DMS53 treated with DMSO at 0.1 percent for 48 hours (cell line): ENCODE results near the gene SMKR1.
"Not testable (repeated sequence)": the region's sequence is repeated elsewhere in the genome, so short reads cannot be mapped to it uniquely, and the experiment has no call there.

Experiments
- DNase-seq: peaks from one replicate; lab custom pipeline; 2025; ENCODE audit not compliant: unreplicated experiment; lab: John Stamatoyannopoulos, UW

SMKR1 gene

DNA sequence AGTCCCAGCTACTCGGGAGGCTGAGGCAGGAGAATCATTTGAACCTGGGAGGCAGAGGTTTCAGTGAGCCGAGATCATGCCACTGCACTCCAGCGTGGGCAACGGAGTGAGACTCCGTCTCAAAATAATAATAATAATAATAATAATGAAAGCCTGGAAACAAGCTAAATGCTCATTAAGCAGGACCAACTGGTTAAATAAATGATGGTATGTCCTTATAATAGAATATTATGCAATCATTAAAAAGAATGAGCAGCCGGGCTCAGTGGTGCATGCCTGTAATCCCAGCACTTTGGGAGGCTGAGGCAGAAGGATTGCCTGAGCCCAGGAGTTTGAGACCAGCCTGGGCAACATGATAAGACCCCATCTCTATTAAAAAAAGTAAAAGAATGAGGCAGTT lies 21.0 kb upstream of the SMKR1 start:
- DNase-seq = not testable (repeated sequence)

DNA sequence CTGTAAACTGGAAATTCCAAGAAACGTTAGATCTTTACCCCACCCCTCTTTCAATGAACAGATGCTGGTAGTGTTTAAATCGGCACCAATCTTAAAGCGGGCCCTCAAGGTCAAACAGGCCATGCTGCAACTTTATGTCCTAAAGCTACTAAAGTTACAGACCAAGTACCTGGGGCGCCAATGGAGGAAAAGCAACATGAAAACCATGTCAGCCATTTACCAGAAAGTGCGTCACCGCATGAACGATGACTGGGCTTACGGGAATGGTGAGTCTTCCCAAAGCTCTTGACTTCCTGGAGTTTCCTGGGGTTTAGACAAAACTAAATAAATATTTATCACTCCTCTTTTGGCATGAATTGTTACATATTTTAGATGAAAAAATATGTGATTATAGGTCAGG lies 19.6 kb upstream of the SMKR1 start:
- DNase-seq = no peak

DNA sequence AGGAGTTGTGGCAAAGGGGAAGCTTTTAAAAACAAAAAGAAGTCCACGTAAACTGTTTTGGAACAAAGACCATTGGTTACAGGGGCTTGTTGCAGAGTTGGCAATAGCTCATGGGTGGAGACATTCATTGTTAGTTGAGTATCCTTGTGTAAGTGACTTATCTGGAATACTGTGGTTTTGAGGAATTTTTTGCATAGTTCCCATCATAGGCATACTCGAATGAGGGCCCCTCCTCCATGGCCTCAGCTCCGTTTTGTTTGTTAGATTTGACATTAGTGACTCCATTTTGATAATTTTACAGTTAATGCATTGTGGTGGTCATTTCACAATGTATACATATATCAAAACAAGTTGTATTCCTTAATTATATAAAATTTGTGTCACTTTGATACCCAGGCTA lies 12.8 kb upstream of the SMKR1 start:
- DNase-seq = no peak

DNA sequence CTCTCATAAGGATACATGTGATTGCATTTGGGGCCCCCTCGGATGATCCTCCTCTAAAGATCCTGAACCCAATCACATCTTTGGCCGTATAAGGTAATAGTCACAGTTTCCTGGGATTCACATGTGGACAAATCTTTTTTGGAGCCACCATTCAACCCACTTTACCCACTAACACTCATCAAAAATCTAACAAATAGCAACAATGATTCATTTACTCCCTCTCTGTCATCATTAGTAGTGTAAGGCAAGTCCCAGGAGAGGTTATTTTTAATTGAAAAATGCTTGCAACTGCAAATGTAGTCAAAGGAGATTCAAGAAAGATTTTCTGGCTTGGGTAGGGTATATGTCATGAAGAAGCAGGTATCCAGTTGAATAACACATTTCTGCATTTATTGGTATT lies 9.9 kb upstream of the SMKR1 start:
- DNase-seq = no peak

DNA sequence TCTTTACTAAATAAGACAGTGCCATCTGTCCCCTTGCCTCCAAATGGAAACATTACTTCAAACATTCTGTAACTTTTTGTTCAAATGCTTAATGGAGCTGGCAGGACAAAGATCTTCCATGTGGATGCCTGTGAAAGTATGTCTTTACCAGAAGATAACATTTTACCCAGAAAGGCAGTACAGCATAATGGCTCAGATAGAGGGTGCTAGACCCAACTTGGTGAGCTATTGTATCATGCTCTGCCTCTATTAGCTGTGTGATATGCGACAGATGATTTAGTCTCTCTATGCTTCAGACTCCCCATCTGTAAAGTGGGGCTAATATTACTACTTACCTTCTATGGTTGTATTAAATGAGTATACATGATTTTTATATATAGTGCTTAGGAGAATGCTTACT lies 8.8 kb upstream of the SMKR1 start:
- no peak for DNase-seq

DNA sequence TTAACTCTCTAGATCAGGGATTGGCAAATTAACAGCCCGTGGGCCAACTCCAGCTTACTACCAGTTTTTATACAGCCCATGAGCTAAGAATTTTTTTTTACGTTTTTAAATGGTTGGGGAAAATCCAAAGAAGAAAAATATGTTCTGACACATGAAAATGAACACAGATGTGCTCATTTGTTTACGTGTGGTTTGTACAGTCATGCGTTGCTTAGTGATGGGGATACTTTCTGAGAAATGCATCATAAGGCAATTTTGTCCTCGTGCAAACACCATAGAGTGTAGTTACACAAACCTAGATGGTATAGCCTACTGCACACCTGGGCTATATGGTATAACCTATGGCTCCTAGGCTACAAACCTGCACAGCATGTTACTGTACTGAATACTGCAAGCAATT lies 8.3 kb upstream of the SMKR1 start:
- DNase-seq = no peak

DNA sequence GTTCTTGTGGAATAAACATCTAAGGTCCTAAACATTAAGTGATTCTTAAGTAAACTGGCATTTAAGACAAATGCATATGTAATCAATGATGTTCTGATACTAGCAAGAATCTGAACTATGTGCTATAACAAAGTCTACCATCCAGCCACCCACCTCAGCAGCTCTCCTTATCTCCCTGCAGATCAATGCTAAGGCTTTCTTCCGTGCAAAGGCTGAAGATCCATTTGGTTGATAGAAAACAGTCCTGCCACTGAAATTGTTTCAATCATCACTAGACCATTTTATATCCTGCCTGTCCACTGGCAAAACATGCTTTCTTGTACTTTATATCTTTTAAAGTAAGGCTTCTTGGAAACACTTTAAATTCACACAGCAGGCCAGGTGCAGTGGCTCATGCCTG lies 6.3 kb upstream of the SMKR1 start:
- no peak for DNase-seq

DNA sequence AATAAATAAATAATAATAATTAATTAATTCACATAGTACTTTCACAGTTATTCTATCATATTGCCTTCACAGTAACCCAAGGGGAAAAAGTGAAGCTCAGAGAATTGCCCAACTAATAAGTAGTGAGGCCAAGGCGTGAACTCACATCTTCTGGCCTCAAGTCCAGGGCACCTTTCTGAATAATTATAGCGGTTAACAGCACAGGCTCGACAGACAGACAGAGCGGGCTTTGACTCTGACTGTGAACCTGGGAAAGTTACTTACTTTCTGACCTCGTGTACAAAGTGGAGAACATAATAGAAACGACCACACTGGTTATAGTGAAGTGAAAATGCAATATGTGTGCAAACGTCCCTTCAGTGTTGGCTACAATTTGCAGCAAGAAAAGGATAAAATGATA lies 5.7 kb upstream of the SMKR1 start:
- DNase-seq = no peak

DNA sequence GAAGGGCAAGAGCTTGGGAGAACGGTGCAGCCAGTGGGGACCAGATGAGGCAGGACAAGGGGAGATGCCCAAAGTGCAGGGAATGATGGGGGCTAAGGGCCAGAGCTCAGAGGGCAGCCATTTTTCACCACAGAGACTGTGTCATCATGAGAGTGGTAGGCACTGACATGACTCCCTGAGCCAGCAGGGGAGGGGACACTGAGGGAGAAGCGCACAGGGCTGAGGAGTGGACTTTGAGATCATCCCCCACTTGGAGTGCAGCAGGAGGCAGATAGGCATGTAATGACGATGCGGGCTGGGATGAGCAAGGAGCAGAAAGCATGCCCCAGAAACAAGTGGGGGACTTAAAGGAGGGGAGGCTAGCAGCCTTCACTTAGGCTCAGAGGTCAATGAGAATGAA lies 5.2 kb upstream of the SMKR1 start:
- no peak for DNase-seq

DNA sequence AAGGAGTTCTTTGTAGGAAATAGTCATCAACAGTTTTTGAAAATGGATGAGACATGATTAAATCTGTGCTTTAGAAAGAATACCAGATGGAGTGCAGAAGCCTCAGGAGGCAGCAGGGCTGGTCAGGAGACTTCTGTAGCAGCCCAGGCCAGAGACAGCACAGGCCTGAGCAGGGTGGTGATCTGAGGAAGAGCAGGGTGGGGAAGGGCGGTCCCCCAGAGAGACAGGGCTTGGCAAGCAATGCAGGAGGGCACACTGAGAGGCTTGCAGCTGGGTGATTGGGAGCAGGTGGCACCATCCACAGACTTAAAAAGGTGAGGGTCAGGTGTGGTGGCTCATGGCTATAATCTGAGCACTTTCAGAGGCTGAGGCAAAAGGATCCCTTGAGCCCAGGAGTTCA lies 4.3 kb upstream of the SMKR1 start:
- DNase-seq = no peak

DNA sequence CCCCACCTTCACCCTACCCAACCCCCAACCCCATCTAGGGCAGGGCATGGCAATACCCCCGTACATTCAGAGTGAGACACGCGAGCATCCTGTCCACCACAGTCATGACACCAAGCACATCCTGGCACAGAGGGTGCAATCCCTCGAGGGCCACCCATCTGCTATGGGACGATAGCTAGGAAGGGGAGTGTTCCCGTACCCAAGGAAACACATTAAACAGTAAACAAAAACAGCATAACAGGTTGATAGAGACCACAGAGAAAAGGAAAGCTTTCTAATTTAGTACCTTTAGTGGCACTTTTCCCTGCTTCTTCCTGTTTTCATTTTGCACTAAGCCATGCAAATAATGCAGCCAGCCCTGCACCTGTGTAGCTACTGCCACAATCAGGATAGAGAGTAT lies 2.3 kb upstream of the SMKR1 start:
- no peak for DNase-seq

DNA sequence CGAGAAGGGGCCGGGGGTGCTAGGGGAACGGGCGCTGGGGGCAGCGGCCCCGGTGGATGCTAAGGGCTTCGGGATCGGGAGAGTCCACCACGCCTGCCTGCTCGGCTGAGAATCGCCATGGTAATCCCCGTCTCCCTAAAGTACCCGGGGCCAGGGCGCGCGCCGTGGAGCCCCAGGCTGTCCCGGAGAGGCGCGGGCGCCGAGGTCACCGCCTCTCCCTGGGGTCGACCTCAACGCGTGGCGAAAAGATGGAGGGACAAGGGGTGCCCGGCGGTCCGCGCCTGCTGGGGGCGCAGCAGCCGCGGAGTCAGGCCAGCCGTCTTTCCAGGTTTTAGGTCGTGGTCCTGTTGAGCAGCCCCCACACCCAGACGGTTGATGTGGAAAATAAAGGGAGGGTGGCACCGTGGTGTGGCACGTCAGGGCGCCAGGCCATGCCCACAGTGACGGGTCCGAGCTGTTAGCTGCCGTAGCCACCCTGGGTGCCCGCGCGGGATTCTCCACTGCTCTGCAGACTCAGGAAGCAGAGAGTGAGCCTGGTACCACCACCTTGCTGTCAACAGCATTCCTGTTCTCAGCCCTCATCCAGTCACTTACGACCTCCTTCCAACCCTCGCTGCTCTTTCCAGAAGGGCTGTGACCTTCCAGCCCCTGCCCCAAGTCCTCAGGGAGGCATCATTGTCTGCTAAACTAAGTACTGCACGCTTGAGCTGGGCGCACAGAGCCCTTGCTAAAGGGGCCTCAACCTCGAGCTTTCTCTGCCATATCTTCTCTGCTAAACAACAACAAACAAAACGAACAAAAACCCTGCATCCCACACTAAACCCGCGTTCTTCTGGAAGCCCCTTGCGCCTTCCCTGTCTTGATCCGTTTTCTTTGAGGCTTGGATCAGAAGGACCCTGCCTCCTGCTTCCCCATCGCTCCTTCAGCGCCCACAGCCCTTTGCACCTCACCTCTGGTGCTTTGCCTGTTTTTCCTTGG lies 666 bp downstream of the SMKR1 start:
- peak; percentile 22 for DNase-seq

DNA sequence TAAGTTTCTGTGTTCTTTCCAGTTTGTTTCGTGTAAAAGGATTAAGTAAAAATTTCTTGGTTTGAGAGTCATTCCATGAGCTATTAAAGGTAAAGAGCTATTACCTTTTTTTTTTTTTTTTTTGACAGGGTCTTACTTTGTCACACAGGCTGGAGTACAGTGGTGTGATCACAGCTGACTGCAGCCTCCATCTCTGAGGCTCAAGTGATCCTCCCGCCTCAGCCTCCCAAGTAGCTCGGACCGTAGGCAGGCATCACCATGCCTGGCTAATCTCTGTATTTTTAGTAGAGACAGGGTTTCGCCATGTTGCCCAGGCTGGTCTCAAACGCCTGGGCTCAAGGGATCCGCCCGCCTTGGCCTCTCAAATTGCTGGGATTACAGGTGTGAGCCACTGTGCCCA lies 1.4 kb downstream of the SMKR1 start:
- no peak for DNase-seq

DNA sequence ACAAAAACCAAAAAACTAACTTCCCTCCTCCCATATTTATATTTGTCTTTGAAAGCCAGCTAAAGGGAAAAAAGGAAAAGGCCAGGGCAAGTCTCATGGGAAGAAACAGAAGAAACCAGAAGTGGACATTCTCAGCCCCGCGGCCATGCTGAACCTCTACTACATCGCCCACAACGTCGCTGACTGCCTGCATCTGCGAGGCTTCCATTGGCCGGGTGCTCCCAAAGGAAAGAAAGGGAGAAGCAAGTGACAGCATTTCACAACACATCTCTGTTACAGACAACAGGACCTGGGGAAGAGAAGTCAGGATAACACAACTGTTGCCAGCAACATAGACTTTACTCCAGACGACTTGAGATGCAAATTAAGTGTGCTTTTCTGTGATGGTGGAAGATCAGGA lies 9.9 kb downstream of the SMKR1 start:
- no peak for DNase-seq

DNA sequence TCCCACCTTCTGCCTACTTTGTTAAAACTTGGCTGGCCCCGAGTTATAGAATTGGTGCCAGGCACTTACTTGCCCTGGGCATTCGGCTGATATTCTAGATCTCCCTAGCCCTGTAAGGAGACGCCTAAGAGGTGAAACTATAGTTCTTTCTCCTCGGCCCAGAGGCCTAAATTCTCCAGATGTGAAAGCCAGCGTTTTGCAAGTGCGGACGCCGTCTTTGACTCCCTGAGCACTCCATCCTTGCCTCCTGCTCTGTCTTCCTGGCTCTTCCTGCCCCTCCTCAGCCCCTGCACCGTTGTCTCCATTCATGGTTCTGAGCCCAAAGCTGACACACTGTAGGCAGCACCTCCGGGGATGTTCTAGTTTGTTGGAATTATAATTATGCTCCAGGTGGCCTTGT lies 11.2 kb downstream of the SMKR1 start:
- DNase-seq = no peak

DNA sequence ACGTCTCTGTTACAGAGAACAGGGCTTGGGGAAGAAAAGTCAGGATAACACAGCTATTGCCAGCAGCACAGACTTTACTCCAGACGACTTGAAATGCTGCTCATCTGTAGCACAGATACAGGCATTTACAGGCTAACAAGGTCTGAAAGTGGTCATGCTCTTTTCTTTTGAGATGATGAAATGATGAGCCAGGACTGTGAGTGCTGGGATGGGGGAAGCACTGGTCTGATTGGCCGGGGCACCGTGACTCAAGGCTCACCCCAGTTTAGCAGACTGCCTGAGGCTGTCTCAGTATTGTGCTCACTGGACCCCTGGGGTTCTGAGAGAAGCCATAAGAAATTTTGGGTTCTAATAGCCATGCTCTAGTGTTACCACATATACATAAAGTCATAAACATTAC lies 12.4 kb downstream of the SMKR1 start:
- DNase-seq = no peak

DNA sequence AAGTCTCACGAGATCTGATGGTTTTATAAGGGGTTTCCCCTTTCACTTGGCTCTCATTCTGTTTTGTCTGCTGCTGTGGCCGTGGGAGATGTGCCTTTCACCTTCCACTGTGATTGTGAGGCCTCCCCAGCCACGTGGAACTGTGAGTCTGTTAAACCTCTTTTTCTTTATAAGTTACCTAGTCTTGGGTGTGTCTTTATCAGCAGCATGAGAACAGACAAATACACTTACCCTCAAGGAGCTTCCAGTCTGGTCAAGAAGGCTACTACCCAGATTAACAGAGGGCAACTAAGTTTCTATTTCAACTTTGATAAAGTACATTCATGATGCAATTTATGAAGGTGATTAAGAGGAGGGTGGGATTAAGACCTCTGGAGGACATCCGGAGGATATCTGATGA lies 13.1 kb downstream of the SMKR1 start:
- no peak for DNase-seq

DNA sequence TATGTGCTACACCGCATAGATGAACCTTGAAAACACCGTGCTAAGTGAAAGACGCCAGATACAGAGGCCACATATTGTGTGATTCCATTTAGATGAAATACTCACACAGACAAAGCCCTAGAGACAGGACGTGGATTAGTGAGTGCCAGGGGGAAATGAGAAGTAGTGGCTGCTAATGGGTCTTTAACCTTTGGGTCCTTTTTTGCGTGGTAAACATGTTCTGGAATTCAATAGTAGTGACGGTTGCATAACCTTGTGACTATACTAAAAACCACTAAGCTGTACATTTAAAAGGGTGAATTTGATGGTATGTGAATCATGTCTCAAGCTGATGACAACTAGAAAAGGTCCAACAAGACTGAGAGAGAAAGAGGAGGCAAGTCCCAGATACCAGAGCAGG lies 15.6 kb downstream of the SMKR1 start:
- DNase-seq = no peak

DNA sequence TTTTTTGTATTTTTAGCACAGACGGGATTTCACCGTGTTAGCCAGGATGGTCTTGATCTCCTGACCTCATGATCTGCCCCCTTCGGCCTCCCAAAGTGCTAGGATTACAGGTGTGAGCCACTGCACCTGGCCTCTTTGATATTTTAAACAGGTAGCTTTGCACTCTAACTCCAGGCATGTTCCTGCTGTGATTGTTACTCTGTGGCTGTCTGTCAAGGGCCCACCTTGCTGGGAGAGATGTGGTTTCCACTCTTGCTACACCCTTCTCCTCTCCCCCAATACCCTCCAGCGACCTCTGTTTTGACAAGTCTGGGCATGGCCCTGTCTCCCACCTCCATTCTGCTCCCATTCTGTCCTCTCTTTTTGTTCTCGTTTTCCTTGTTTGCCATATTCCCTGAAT lies 17.1 kb downstream of the SMKR1 start:
- no peak for DNase-seq

DNA sequence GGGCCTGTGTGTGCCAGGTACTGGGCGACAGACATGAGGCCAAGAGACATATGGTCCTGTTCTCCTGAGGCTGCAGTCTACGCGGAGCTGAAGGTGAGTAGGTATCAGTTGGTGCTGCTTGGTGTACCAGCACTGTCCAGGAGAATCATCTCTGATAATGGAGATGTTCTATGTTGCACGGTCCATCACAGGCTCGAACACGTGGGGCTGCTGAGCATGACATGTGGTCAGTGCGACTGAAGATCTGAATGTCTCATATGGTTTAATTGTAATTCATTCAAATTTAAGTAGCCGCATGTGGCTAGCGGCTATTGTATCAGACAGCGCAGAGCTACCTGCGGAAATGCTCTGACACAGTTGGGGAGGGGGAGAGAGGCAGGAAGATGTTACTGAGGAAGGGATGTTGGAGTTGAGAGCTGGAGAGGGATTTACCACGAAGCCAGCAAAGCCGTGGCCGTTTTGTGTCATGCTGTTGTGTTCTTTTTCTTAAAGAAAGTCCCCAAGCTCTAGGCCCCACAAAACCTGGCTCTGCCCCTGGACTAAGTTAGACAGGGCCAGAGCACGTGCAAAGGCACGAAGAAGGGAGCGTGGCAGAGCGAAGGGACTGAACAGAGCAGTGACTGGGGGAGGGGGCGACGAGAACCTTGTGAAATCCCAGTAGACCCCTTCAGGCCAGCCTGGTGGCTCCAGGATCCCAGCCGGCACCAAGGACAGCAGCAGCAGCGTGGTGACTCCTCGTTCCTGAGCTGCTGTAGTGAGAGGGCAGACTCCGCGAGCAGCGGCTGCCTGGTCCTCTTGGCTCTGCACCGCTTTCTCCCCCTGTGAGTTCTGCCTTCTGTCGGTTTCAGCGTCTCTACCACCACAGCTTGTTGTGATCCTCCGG lies 20.0 kb downstream of the SMKR1 start:
- DNase-seq = no peak

DNA sequence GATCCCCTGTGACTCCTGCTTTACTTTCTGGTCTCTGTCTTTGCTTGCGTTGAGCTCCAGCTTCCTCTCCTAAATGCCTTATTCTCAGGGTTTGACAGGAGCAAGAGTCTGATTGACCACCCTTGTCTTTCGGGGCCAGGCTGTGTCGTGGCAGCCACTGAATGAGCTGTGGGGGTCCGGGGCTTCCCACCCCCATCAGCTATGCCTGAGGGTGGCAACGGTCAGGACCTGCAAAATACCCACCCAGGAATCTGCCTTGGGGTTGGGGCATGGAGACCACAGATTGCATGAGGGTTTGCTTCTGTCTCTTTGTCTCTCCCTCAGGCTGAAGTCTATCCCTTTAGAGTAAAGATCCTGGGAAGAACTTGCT lies 20.6 kb downstream of the SMKR1 start:
- no peak for DNase-seq

DNA sequence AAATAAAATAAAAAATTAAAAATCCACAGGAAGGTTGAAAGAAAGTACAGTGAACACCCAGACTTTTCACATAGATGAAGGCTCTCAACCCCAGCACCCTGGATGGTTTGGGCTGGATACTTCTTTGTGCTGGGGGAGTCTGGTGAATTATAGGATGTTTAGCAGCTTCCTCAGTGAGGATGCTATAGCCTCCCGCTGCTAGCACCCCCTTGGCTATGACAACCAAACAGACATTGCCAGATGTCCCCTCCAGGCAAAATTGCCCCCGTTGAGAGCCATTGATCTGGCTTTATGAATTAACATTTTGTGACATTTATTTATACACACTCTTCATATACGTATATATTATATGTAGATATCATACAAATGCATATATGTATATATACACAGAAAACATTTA lies 21.6 kb downstream of the SMKR1 start:
- no peak for DNase-seq
